Glutamatergic neuron (in vitro differentiated cells): Measurements from ENCODE around the gene CATSPER3. TPM values are rescaled to one million over a fixed set of nuclear protein-coding genes. Genes with fewer than 3 reads are reported as not detected.
"Not testable (repeated sequence)": the region's sequence is repeated elsewhere in the genome, so short reads cannot be mapped to it uniquely, and the experiment has no call there.

Source experiments
- DNase-seq: peaks from one replicate; pipeline ENCODE4 v3.0.0; 2022
- H3K27ac Mint-ChIP-seq: one replicate; pipeline ENCODE4 v1.8.0; 2020; ENCODE audit warnings: mild to moderate bottlenecking, mixed read lengths, inconsistent platforms; ENCODE audit not compliant: unreplicated experiment
- H3K27me3 Mint-ChIP-seq: one replicate; pipeline ENCODE4 v1.8.0; 2020; ENCODE audit warnings: mild to moderate bottlenecking, moderate library complexity, mixed read lengths, inconsistent platforms; ENCODE audit not compliant: unreplicated experiment
- H3K36me3 Mint-ChIP-seq: one replicate; pipeline ENCODE4 v1.8.0; 2020; ENCODE audit warnings: mild to moderate bottlenecking, mixed read lengths, inconsistent platforms; ENCODE audit not compliant: unreplicated experiment
- H3K4me1 Mint-ChIP-seq: one replicate; pipeline ENCODE4 v1.8.0; 2020; ENCODE audit warnings: mild to moderate bottlenecking, low read depth, mixed read lengths, inconsistent platforms; ENCODE audit not compliant: unreplicated experiment
- H3K4me3 Mint-ChIP-seq: one replicate; pipeline ENCODE4 v1.8.0; 2020; ENCODE audit warnings: mild to moderate bottlenecking, mixed read lengths, inconsistent platforms; ENCODE audit not compliant: unreplicated experiment
- H3K9me3 Mint-ChIP-seq: one replicate; pipeline ENCODE4 v1.8.0; 2020; ENCODE audit warnings: mild to moderate bottlenecking, moderate library complexity, mixed read lengths, inconsistent platforms; ENCODE audit not compliant: unreplicated experiment
- CTCF ChIP-seq: fragments of 200-600 bp; sonication (generic); IDR thresholded peaks from one replicate; pipeline ENCODE4 v1.5.0; 2021; ENCODE audit not compliant: partially characterized antibody, unreplicated experiment
- total RNA-seq: library from RNA; stranded (reverse); fragmentation: NEBNext Ultra II Directional; extraction: Animal tissue kit (Norgen Biotek cat#: 25700); gene quantifications from one replicate; pipeline ENCODE4 v1.2.1, GENCODE V29; 2021; ENCODE audit not compliant: unreplicated experiment

The CATSPER3 gene
- total RNA-seq, 1 donor from 2014 or later: 0.54 TPM

GRCh38 chr5:134994560-134995156, 27.0 kb downstream of the CATSPER3 start:
- H3K36me3 Mint-ChIP-seq: peaks cover 5% of the 10 kb centered on the region
- H3K27ac Mint-ChIP-seq: no peak overlapping the region
- H3K4me1 Mint-ChIP-seq: no peaks in the 10 kb centered on the region
- no peaks in the 10 kb centered on the region for H3K9me3 Mint-ChIP-seq
- DNase-seq: no peak
- peaks cover 9% of the 10 kb centered on the region for H3K27me3 Mint-ChIP-seq
- no peak for TF ChIP-seq CTCF
- H3K4me3 Mint-ChIP-seq: no peak overlapping the region

- Mint-ChIP-seq H3K4me1 (no peaks in the 10 kb centered on the region), H3K36me3 (peaks cover 3% of the 10 kb centered on the region), H3K9me3 (no peaks in the 10 kb centered on the region), H3K27ac (no peak overlapping the region), H3K27me3 (peaks cover 9% of the 10 kb centered on the region), H3K4me3 (no peak overlapping the region)
- no peak for TF ChIP-seq CTCF
- no peak for DNase-seq
Observed at GRCh38 chr5:134995850-134996402, 28.2 kb downstream of the CATSPER3 start.

GRCh38 chr5:134997015-134997414, 29.3 kb downstream of the CATSPER3 start:
- Mint-ChIP-seq H3K4me3 (no peak overlapping the region), H3K27me3 (peaks cover 9% of the 10 kb centered on the region), H3K36me3 (no peaks in the 10 kb centered on the region), H3K27ac (no peak overlapping the region), H3K9me3 (peaks cover 2% of the 10 kb centered on the region), H3K4me1 (no peaks in the 10 kb centered on the region)
- DNase-seq: no peak
- no peak for TF ChIP-seq CTCF

GRCh38 chr5:134998068-134998467, 30.4 kb downstream of the CATSPER3 start:
- not testable (repeated sequence) for DNase-seq, H3K27ac Mint-ChIP-seq, H3K27me3 Mint-ChIP-seq, H3K4me1 Mint-ChIP-seq, H3K36me3 Mint-ChIP-seq, H3K9me3 Mint-ChIP-seq, H3K4me3 Mint-ChIP-seq

GRCh38 chr5:135004376-135004775, 36.7 kb downstream of the CATSPER3 start:
- no peak for TF ChIP-seq CTCF
- Mint-ChIP-seq H3K36me3 (peaks cover 5% of the 10 kb centered on the region), H3K27ac (no peak overlapping the region), H3K9me3 (peaks cover 3% of the 10 kb centered on the region), H3K4me3 (no peak overlapping the region), H3K27me3 (peaks cover 3% of the 10 kb centered on the region), H3K4me1 (no peaks in the 10 kb centered on the region)
- DNase-seq: no peak
